HG02885 (cell line): ENCODE measurements around the gene GPHB5.
A peak's percentile ranks its signal among the peaks of the same experiment; 100 is the strongest.
"Not testable (repeated sequence)": the region's sequence is repeated elsewhere in the genome, so short reads cannot be mapped to it uniquely, and the experiment has no call there.

ENCODE experiments used
- ATAC-seq: cut with Tn5 transposase; IDR thresholded peaks from one replicate; pipeline ENCODE4 v1.9.1; 2021; ENCODE audit warnings: mild to moderate bottlenecking; ENCODE audit not compliant: unreplicated experiment, poor library complexity

The GPHB5 gene

GRCh38 chr14:63296060-63296563 lies 22.6 kb downstream of the GPHB5 start:
- peak; percentile 83 for ATAC-seq

GRCh38 chr14:63295231-63295685 lies 23.5 kb downstream of the GPHB5 start:
- peak; percentile 52 for ATAC-seq

- no peak for ATAC-seq
Measured at GRCh38 chr14:63292805-63293204, 25.9 kb downstream of the GPHB5 start.

GRCh38 chr14:63290741-63291430 lies 27.8 kb downstream of the GPHB5 start:
- ATAC-seq, result no peak

GRCh38 chr14:63288853-63289252 lies 29.9 kb downstream of the GPHB5 start:
- peak; percentile 58 for ATAC-seq

- ATAC-seq, result no peak
Measured at GRCh38 chr14:63287666-63288483, 30.9 kb downstream of the GPHB5 start.

GRCh38 chr14:63286071-63286470 lies 32.7 kb downstream of the GPHB5 start:
- ATAC-seq, result no peak

GRCh38 chr14:63283884-63284248 lies 34.9 kb downstream of the GPHB5 start:
- peak; percentile 42 for ATAC-seq

- peak; percentile 82 for ATAC-seq
Measured at GRCh38 chr14:63282997-63283883, 35.5 kb downstream of the GPHB5 start.

- not testable (repeated sequence) for ATAC-seq
Measured at GRCh38 chr14:63279933-63280332, 38.8 kb downstream of the GPHB5 start.

- no peak for ATAC-seq
Measured at GRCh38 chr14:63277591-63278183, 41.0 kb downstream of the GPHB5 start.

GRCh38 chr14:63276492-63277342 lies 42.0 kb downstream of the GPHB5 start:
- peak; percentile 78 for ATAC-seq

- ATAC-seq, result no peak
Measured at GRCh38 chr14:63276016-63276415, 42.7 kb downstream of the GPHB5 start.

GRCh38 chr14:63275611-63276010 lies 43.1 kb downstream of the GPHB5 start:
- ATAC-seq, result no peak

- ATAC-seq, result no peak
Measured at GRCh38 chr14:63273717-63274655, 44.7 kb downstream of the GPHB5 start.

- no peak for ATAC-seq
Measured at GRCh38 chr14:63273129-63273528, 45.6 kb downstream of the GPHB5 start.

- ATAC-seq, result no peak
Measured at GRCh38 chr14:63269561-63270225, 49.0 kb downstream of the GPHB5 start.

GRCh38 chr14:63268771-63269170 lies 50.0 kb downstream of the GPHB5 start:
- no peak for ATAC-seq
